Suprapubic skin (tissue), 4 donors: ENCODE results near the gene KHDRBS1.

Experiments used
- CTCF ChIP-seq, 2 donors: fragments of 200-600 bp in 1 of 2; fragments of 450-650 bp in 1 of 2; sonication (generic) in 1 of 2; IDR thresholded peaks; one replicate each; pipeline ENCODE4 v1.5.1; 2016 to 2019; ENCODE audit warnings: antibody characterized with exemption in 2 of 2, mild to moderate bottlenecking in 1 of 2, moderate library complexity in 1 of 2
- POLR2A ChIP-seq, 2 donors: fragments of 450-650 bp; IDR thresholded peaks; one replicate each; pipeline ENCODE4 v1.6.1; 2017; ENCODE audit warnings: antibody characterized with exemption in 2 of 2, mild to moderate bottlenecking in 2 of 2, moderate library complexity in 2 of 2
- POLR2AphosphoS5 ChIP-seq, 3 donors: sonication (generic); formaldehyde crosslinking; IDR thresholded peaks; one replicate each; pipeline ENCODE4 v1.6.1; 2017; ENCODE audit warnings: antibody characterized with exemption in 3 of 3

GRCh38 chr1:32055416-32055815, 41.7 kb downstream of the KHDRBS1 start:
- TF ChIP-seq CTCF (IDR thresholded peaks at IDR 0.05) (no peak), POLR2AphosphoS5 (IDR thresholded peaks at IDR 0.05) (no peak), POLR2A (IDR thresholded peaks at IDR 0.05) (no peak)
